GM23248 (cell line): ENCODE measurements around the gene PTEN. TPM values are rescaled to one million over a fixed set of nuclear protein-coding genes. Genes with fewer than 3 reads are reported as not detected.

ENCODE experiments used
- DNase-seq: peaks from one replicate; pipeline ENCODE4 v3.0.0-alpha.2; 2015
- H2AFZ ChIP-seq: fragments of 200-600 bp; sonication (generic); 2 replicates; pipeline ENCODE4 v1.6.1; 2016; ENCODE audit warnings: antibody characterized with exemption
- H3F3A ChIP-seq: fragments of 200-600 bp; sonication (generic); 2 replicates; pipeline ENCODE4 v1.6.1; 2016; ENCODE audit warnings: mild to moderate bottlenecking, antibody characterized with exemption, mixed run types; ENCODE audit not compliant: insufficient read depth
- H3K27ac ChIP-seq: fragments of 200-600 bp; sonication (generic); 2 replicates; pipeline ENCODE4 v1.5.1; 2016; ENCODE audit warnings: mild to moderate bottlenecking
- H3K27me3 ChIP-seq: fragments of 200-600 bp; sonication (generic); replicated peaks from 2 replicates; pipeline ENCODE4 v1.6.1; 2016; ENCODE audit warnings: mild to moderate bottlenecking; ENCODE audit not compliant: insufficient read depth
- H3K36me3 ChIP-seq: fragments of 200-600 bp; sonication (generic); 2 replicates; pipeline ENCODE4 v1.6.1; 2016; ENCODE audit warnings: low read depth, mild to moderate bottlenecking
- H3K4me1 ChIP-seq: fragments of 200-600 bp; sonication (generic); 2 replicates; pipeline ENCODE4 v1.6.1; 2016; ENCODE audit warnings: mild to moderate bottlenecking; ENCODE audit not compliant: insufficient read depth
- H3K4me2 ChIP-seq: fragments of 200-600 bp; sonication (generic); one replicate; pipeline ENCODE4 v1.6.1; 2016; ENCODE audit warnings: mild to moderate bottlenecking; ENCODE audit not compliant: unreplicated experiment
- H3K4me3 ChIP-seq: fragments of 200-600 bp; sonication (generic); 2 replicates; pipeline ENCODE4 v1.5.1; 2016; ENCODE audit warnings: mild to moderate bottlenecking
- H3K79me2 ChIP-seq: fragments of 200-600 bp; sonication (generic); 2 replicates; pipeline ENCODE4 v1.6.1; 2016; ENCODE audit warnings: mild to moderate bottlenecking; ENCODE audit not compliant: insufficient read depth
- H3K9ac ChIP-seq: fragments of 200-600 bp; sonication (generic); 2 replicates; pipeline ENCODE4 v1.6.1; 2016; ENCODE audit warnings: mild to moderate bottlenecking
- H3K9me2 ChIP-seq: fragments of 200-600 bp; sonication (generic); 2 replicates; pipeline ENCODE4 v1.6.1; 2016; ENCODE audit warnings: mixed run types, mild to moderate bottlenecking, moderate library complexity; ENCODE audit not compliant: insufficient read depth
- H3K9me3 ChIP-seq: fragments of 200-600 bp; sonication (generic); one replicate; pipeline ENCODE4 v1.6.1; 2017; ENCODE audit warnings: low read depth
- H4K20me1 ChIP-seq: fragments of 200-600 bp; sonication (generic); 2 replicates; pipeline ENCODE4 v1.6.0; 2016; ENCODE audit not compliant: insufficient read depth
- EZH2 ChIP-seq: fragments of 200-600 bp; sonication (generic); IDR thresholded peaks from 2 replicates; pipeline ENCODE4 v1.6.1; 2018; ENCODE audit warnings: antibody characterized with exemption, mild to moderate bottlenecking; ENCODE audit not compliant: insufficient read depth, poor library complexity, severe bottlenecking
- EZH2phosphoT487 ChIP-seq: fragments of 200-600 bp; sonication (generic); IDR thresholded peaks from 2 replicates; pipeline ENCODE4 v1.6.1; 2018; ENCODE audit warnings: antibody characterized with exemption, moderate library complexity, mild to moderate bottlenecking, low read depth; ENCODE audit not compliant: insufficient read depth
- WGBS, 2 experiments: methylation state at CpG; one replicate each; pipeline ENCODE4 v1.1.6; 2015 to 2017; ENCODE audit warnings: low lambda C conversion rate in 2 of 2, low coverage in 1 of 2; ENCODE audit errors: missing lambda C conversion rate in 2 of 2; 5-methylcytosine and 5-hydroxymethylcytosine counted together
- in situ Hi-C: fragments of 300-500 bp; cut with MboI; formaldehyde crosslinking; loops from 2 replicates; pipeline ENCODE4 v1.15.0; 2020
- polyA plus RNA-seq: library from polyadenylated mRNA; unstranded; fragments of >200 nt; fragmentation: Nextera tagmentation; extraction: Ambion mirVana; gene quantifications from 2 replicates; pipeline ENCODE4 v1.2.1, GENCODE V29; 2016
- total RNA-seq: library from RNA; depleted of rRNA; stranded (reverse); fragments of >200 nt; shearing (Covaris generic); gene quantifications from 2 replicates; pipeline ENCODE4 v1.2.3, GENCODE V29; 2014

PTEN gene
- total and polyA plus RNA-seq, 2 experiments from 2014 or later, result 35.5 to 93.9 TPM

- WGBS, 2 experiments, result 49 to 52% methylated on average over 3 of the region's 3 CpGs
- in situ Hi-C loops, result no loop called here
- peaks cover 44% of the 10 kb centered on the region for H3F3A ChIP-seq
- H3K27me3 ChIP-seq, result no peaks in the 10 kb centered on the region
- H3K9ac ChIP-seq, result no peak overlapping the region
- TF ChIP-seq EZH2 (no peak), EZH2phosphoT487 (no peak)
- H3K27ac ChIP-seq, result peak overlapping the region; percentile 41
- H3K79me2 ChIP-seq, result peaks cover 99% of the 10 kb centered on the region
- H3K36me3 ChIP-seq, result peaks cover 28% of the 10 kb centered on the region
- no peak overlapping the region for H2AFZ ChIP-seq
- peak; percentile 74 for DNase-seq
- H3K4me1 ChIP-seq, result peaks cover 66% of the 10 kb centered on the region
- peak overlapping the region; percentile 18 for H3K4me2 ChIP-seq
- no peaks in the 10 kb centered on the region for H3K9me3 ChIP-seq
- H3K9me2 ChIP-seq, result no peaks in the 10 kb centered on the region
- no peak overlapping the region for H3K4me3 ChIP-seq
- peaks cover 14% of the 10 kb centered on the region; the same call in 1 of the 2 replicates for H4K20me1 ChIP-seq
These were observed 72.1 kb downstream of the PTEN start for GRCh38 chr10:87935290-87936141.

- Histone ChIP-seq H3K4me2 (no peak overlapping the region), H3K9me2 (no peaks in the 10 kb centered on the region), H3K9ac (no peak overlapping the region), H3K27me3 (no peaks in the 10 kb centered on the region), H3K4me3 (no peak overlapping the region), H3K79me2 (peaks cover 97% of the 10 kb centered on the region), H3K9me3 (no peaks in the 10 kb centered on the region), H2AFZ (no peak overlapping the region), H3K27ac (peak overlapping the region; percentile 11; the same call in 1 of the 2 replicates), H3K4me1 (peaks cover 38% of the 10 kb centered on the region), H3K36me3 (peaks cover 21% of the 10 kb centered on the region), H4K20me1 (no peaks in the 10 kb centered on the region; the same call in 1 of the 2 replicates), H3F3A (peaks cover 25% of the 10 kb centered on the region)
- no peak for TF ChIP-seq EZH2
- in situ Hi-C loops, result no loop called here
- DNase-seq, result no peak
- whole genome bisulfite sequencing, 2 experiments, result 79 to 80% methylated on average over 6 of the region's 6 CpGs
These were observed 76.8 kb downstream of the PTEN start for GRCh38 chr10:87940210-87940609.

GRCh38 chr10:87942884-87943527, 79.6 kb downstream of the PTEN start:
- TF ChIP-seq EZH2, result no peak
- no peak for TF ChIP-seq EZH2phosphoT487
- H3K9ac ChIP-seq, result no peak overlapping the region
- peaks cover 98% of the 10 kb centered on the region for H3K79me2 ChIP-seq
- peaks cover 12% of the 10 kb centered on the region for H3F3A ChIP-seq
- no peak overlapping the region for H3K4me3 ChIP-seq
- H4K20me1 ChIP-seq, result no peaks in the 10 kb centered on the region
- H2AFZ ChIP-seq, result no peak overlapping the region
- H3K4me2 ChIP-seq, result no peak overlapping the region
- H3K27ac ChIP-seq, result no peak overlapping the region
- peaks cover 14% of the 10 kb centered on the region for H3K36me3 ChIP-seq
- peak; percentile 36 for DNase-seq
- H3K27me3 ChIP-seq, result no peaks in the 10 kb centered on the region
- peaks cover 18% of the 10 kb centered on the region for H3K4me1 ChIP-seq
- no peaks in the 10 kb centered on the region for H3K9me3 ChIP-seq
- in situ Hi-C loops, result no loop called here
- no peaks in the 10 kb centered on the region for H3K9me2 ChIP-seq
- 52 to 59% methylated on average over 1 of the region's 1 CpG for WGBS, 2 experiments

- DNase-seq, result no peak
- Histone ChIP-seq H4K20me1 (no peaks in the 10 kb centered on the region), H3K4me3 (no peak overlapping the region), H3K9me3 (no peaks in the 10 kb centered on the region), H3K27me3 (no peaks in the 10 kb centered on the region), H3K4me1 (peaks cover 12% of the 10 kb centered on the region), H3F3A (peaks cover 4% of the 10 kb centered on the region; the same call in 1 of the 2 replicates), H3K79me2 (peaks cover 95% of the 10 kb centered on the region), H3K9ac (no peak overlapping the region), H3K9me2 (no peaks in the 10 kb centered on the region), H3K36me3 (peaks cover 12% of the 10 kb centered on the region), H2AFZ (no peak overlapping the region), H3K4me2 (no peak overlapping the region), H3K27ac (no peak overlapping the region)
- in situ Hi-C loops, result no loop called here
- 76 to 81% methylated on average over 6 of the region's 6 CpGs for WGBS, 2 experiments
- TF ChIP-seq EZH2 (no peak), EZH2phosphoT487 (no peak)
These were observed 82.6 kb downstream of the PTEN start for GRCh38 chr10:87945984-87946383.
